Fibroblast of mammary gland (primary cell): ENCODE results near the gene VANGL1.

ENCODE experiments used
- DNase-seq: peaks from one replicate; pipeline ENCODE4 v3.0.0-alpha.2; 2010; ENCODE audit warnings: low read depth
- H3K4me3 ChIP-seq: 2 replicates; pipeline ENCODE4 v1.5.1; 2011; ENCODE audit warnings: low read depth, mild to moderate bottlenecking, low read length, moderate library complexity; ENCODE audit not compliant: control insufficient read depth
- TF ChIP-seq, protein P1 (sequence below): conservative IDR thresholded peaks from 2 replicates; pipeline ENCODE4 v1.5.1; 2011; ENCODE audit warnings: low read depth, low read length, inconsistent platforms; ENCODE audit not compliant: control insufficient read depth, insufficient read depth

Gene VANGL1

DNA sequence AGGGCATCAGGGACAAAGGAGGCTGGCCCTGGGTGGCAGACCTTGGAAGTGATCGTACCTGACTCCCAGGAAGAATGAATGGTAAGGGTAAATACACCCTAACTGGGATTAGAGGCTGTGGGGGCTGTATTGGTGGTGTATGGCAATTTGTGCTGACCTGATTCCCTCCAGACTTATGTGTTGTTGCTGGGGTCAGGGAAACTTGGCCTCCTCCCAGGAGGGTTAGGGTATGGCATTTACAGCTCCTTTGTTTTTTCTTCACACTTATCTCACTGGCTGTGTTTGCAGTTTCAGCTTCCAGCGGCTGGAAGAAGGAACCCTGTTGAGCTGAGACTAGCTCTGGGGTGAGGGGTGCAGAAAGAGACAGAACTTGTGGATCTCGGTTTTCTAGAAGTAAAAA, 8.2 kb downstream of the VANGL1 start:
- no peak for DNase-seq
- H3K4me3 ChIP-seq = no peak overlapping the region
- TF ChIP-seq, protein P1, sequence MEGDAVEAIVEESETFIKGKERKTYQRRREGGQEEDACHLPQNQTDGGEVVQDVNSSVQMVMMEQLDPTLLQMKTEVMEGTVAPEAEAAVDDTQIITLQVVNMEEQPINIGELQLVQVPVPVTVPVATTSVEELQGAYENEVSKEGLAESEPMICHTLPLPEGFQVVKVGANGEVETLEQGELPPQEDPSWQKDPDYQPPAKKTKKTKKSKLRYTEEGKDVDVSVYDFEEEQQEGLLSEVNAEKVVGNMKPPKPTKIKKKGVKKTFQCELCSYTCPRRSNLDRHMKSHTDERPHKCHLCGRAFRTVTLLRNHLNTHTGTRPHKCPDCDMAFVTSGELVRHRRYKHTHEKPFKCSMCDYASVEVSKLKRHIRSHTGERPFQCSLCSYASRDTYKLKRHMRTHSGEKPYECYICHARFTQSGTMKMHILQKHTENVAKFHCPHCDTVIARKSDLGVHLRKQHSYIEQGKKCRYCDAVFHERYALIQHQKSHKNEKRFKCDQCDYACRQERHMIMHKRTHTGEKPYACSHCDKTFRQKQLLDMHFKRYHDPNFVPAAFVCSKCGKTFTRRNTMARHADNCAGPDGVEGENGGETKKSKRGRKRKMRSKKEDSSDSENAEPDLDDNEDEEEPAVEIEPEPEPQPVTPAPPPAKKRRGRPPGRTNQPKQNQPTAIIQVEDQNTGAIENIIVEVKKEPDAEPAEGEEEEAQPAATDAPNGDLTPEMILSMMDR = no peak

DNA sequence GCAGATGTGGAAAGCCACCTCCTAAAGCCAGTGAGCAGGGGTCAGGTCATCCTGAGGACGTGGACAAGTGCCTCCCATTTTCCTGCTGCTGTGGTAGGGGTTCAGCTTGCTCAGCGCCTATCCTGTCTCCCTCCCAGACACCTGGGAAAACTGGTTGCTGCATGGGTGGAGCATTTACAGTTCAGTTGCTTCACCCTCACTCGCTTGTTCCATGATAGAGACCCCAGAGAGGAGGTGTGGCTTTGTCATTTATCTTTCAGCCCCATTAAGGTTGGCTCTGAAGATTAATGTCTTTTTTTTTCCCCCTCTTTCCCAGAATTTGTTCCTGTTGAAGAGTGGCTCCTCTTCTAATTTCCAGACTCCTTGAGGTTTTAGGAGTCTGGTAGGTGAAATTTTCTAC, 9.2 kb downstream of the VANGL1 start:
- TF ChIP-seq, protein P1 = no peak

DNA sequence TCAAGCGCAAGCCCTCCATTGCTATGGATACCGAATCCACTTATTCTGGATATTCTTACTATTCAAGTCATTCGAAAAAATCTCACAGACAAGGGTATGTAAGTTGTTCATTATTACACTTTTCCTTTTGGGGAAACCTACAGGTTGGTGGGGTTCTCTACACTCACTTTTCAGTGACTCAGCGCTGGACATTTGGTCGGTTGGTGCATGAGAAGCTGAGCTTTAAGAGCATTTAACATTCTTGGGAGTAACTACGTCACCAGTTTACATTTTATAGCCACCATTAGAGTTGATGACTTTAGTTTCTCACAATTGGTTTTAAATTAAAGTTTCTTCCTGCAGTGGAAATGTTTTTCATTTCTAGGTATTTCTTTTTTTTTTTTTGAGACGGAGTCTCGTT, 9.6 kb downstream of the VANGL1 start:
- TF ChIP-seq, protein P1 = no peak
- H3K4me3 ChIP-seq = no peak overlapping the region
- no peak for DNase-seq

More for the DNA sequence above, 9.2 kb downstream of the VANGL1 start:
- DNase-seq = no peak
- no peak overlapping the region for H3K4me3 ChIP-seq

DNA sequence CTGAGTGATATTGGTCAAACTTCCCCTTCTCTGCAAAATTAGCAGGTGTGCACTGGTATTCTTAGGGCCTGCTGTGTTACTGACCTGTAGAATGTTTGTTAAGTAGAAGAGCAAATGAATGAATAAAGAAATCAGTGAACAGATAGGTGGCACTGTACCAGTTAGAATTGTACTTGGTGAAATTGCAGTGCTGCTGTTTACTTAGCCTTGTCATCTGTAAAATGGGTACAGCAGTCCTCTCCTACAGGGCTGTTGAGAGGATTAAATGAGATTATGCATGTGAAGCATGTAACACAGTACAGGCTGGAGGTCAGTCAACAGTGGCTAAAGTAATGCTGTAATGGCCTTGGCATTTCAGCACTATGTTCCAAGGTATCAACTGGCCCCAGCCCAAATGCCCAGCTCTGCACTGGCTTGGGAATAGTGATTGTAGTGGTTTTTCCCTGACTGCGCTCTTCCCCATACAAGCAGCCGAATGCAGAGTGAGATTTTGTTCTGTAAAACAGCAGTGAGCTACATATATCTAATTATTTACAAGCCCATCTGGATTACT, 10.5 kb downstream of the VANGL1 start:
- TF ChIP-seq, protein P1 = no peak
- no peak overlapping the region for H3K4me3 ChIP-seq

DNA sequence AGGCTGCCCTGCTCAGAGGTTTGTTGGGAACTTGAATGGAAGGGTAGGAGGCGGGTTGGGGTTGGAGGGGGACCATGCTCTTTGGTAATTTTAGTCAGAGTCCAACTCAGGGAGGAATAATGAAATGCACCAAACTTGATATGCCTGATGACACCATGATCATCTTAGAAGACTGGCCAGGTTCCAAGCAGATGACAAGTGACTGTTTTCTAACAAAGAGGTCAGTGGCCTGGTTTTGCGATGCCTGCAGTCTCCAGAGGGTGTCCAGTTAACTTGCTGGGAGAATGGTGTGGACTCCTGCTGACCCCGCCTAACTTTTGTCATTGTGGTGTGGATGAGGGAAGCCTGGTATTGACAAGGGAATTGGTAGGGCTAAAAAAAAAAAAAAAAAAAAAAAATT, 12.4 kb downstream of the VANGL1 start:
- TF ChIP-seq, protein P1 = no peak
- DNase-seq = peak; percentile 19
- no peak overlapping the region for H3K4me3 ChIP-seq

More for the DNA sequence above, 10.5 kb downstream of the VANGL1 start:
- DNase-seq = no peak

DNA sequence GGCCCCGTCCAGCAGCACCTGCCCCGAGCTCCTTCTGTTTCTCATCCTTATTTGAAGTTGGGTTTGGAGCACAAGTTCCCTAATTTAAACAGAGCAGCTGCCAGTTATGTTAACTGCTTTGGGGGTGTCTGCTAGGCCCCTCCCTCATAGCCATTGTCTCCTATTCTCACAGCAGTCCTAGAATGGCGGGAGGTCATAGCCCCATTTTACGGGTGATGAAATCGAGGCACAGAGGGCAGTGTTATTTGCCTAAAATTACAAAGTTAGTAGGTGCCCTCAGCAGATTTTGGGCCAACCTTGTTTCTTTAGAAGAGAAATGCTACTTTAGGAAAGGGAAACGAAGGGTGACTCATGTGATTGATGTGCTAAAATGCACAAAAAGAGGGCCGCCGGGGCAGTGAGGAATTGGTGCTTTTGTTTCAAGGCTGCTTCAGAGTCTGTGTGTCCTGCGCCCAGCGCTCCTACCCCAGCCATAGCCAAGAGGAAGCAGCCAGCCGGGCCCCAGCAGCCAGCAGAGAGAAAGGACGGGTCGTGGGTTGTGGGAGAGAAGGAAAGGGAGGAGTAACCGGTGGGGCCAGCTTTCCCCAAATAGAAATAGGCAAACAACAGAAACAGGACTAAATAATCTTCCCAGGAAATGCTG, 13.0 kb downstream of the VANGL1 start:
- peak; percentile 55 for DNase-seq
- TF ChIP-seq, protein P1 = no peak
- no peak overlapping the region for H3K4me3 ChIP-seq
